CD4-positive, alpha-beta T cell (primary cell): ENCODE data around the gene VWA1. TPM values are rescaled to one million over a fixed set of nuclear protein-coding genes. Genes with fewer than 3 reads are reported as not detected.

Experiments
- ATAC-seq: fragments of 200-7000 bp; cut with Tn5 transposase; one replicate; pipeline ENCODE4 v1.10.0; 2022; ENCODE audit warnings: mild to moderate bottlenecking; ENCODE audit not compliant: poor library complexity
- CTCF ChIA-PET: fragments of 350-600 bp; sonication (Branson Sonifier 250); formaldehyde crosslinking; loops from one replicate; lab custom pipeline; 2021; ENCODE audit warnings: antibody characterized with exemption, inconsistent platforms; lab: Charles Lee
- POLR2A ChIA-PET: fragments of 350-600 bp; sonication (Branson Sonifier 250); formaldehyde crosslinking; loops from one replicate; lab custom pipeline; 2021; ENCODE audit warnings: antibody characterized with exemption, inconsistent platforms; lab: Charles Lee
- DNase-seq, 14 experiments: peaks; one replicate each; pipeline ENCODE4 v3.0.0-alpha.2; 2013 to 2020; ENCODE audit warnings: mixed read lengths in 2 of 14
- H3K27ac ChIP-seq, 2 donors: one replicate each; pipeline versions ENCODE4 v1.5.1 to v1.7.0; 2013; ENCODE audit warnings: low read length in 2 of 2, low read depth in 1 of 2, mild to moderate bottlenecking in 1 of 2
- H3K27me3 ChIP-seq, 2 experiments: 1 replicate in 1 of 2; 2 replicates in 1 of 2; pipeline versions ENCODE4 v1.6.1 to v1.7.0; 2013; ENCODE audit warnings: low read length in 2 of 2, control low read depth in 1 of 2, mild to moderate bottlenecking in 1 of 2, moderate library complexity in 1 of 2; ENCODE audit not compliant: insufficient read depth in 2 of 2, control insufficient read depth in 1 of 2
- H3K36me3 ChIP-seq: one replicate; pipeline ENCODE4 v1.6.1; 2013; ENCODE audit warnings: low read length, control low read depth; ENCODE audit not compliant: insufficient read depth
- H3K4me1 ChIP-seq: one replicate; pipeline ENCODE4 v1.6.1; 2013; ENCODE audit warnings: low read length, control low read depth; ENCODE audit not compliant: insufficient read depth
- H3K4me3 ChIP-seq: one replicate; pipeline ENCODE4 v1.5.1; 2013; ENCODE audit warnings: mild to moderate bottlenecking, low read length, moderate library complexity
- H3K9me3 ChIP-seq, 2 experiments: 1 replicate in 1 of 2; 2 replicates in 1 of 2; pipeline versions ENCODE4 v1.6.1 to v1.7.0; 2013; ENCODE audit warnings: low read length in 2 of 2, mild to moderate bottlenecking in 2 of 2, control low read depth in 1 of 2, moderate library complexity in 1 of 2; ENCODE audit not compliant: control insufficient read depth in 1 of 2, insufficient read depth in 1 of 2
- H3K27ac Mint-ChIP-seq: one replicate; pipeline ENCODE4 v1.8.0; 2020; ENCODE audit warnings: mixed read lengths
- H3K27me3 Mint-ChIP-seq: one replicate; pipeline ENCODE4 v1.8.0; 2021; ENCODE audit warnings: mixed read lengths
- H3K36me3 Mint-ChIP-seq: one replicate; pipeline ENCODE4 v1.8.0; 2021; ENCODE audit warnings: low read depth, mixed read lengths
- H3K4me1 Mint-ChIP-seq: one replicate; pipeline ENCODE4 v1.8.0; 2021; ENCODE audit warnings: low read depth, mixed read lengths
- H3K4me3 Mint-ChIP-seq: one replicate; pipeline ENCODE4 v1.8.0; 2020; ENCODE audit warnings: mild to moderate bottlenecking, mixed read lengths
- H3K9me3 Mint-ChIP-seq: one replicate; pipeline ENCODE4 v1.8.0; 2020; ENCODE audit warnings: mixed read lengths
- CTCF ChIP-seq: fragments of 200-600 bp; IDR thresholded peaks from one replicate; pipeline ENCODE4 v1.8.0; 2022; ENCODE audit warnings: antibody characterized with exemption, mild to moderate bottlenecking
- intact Hi-C, 2 experiments: fragments of 100-400 bp; cut with DNase I in 1 of 2; cut with micrococcal nuclease in 1 of 2; formaldehyde crosslinking; loops; one replicate each; pipeline versions ENCODE4 v1.15.1 to v1.9.0; 2023 to 2025; cut with DNase I, micrococcal nuclease
- total RNA-seq, 174 experiments: library from RNA in 2 of 174; stranded (reverse) in 2 of 174; gene quantifications; one replicate each; pipeline ENCODE4 v1.2.3 and lab custom pipeline; 2021 to 2026

Gene VWA1
- total RNA-seq, 2 experiments from 2014 or later: not detected

- H3K36me3 ChIP-seq: peaks cover 49% of the 10 kb centered on the region
- no peak overlapping the region for H3K27ac Mint-ChIP-seq
- POLR2A ChIA-PET: no interaction called here
- no peak for TF ChIP-seq CTCF
- no peak overlapping the region for H3K27ac ChIP-seq
- intact Hi-C loops: no loop called here
- no peaks in the 10 kb centered on the region for H3K4me1 Mint-ChIP-seq
- no peak overlapping the region for H3K4me3 ChIP-seq
- CTCF ChIA-PET: no interaction called here
- DNase-seq (no peak), ATAC-seq (no peak)
- no peak overlapping the region for H3K4me3 Mint-ChIP-seq
- H3K36me3 Mint-ChIP-seq: peaks cover 68% of the 10 kb centered on the region
- H3K27me3 Mint-ChIP-seq: no peaks in the 10 kb centered on the region
- H3K27me3 ChIP-seq: no peaks in the 10 kb centered on the region
- peaks cover 14 to 36% of the 10 kb centered on the region in 2 experiments for H3K9me3 ChIP-seq
- peaks cover 2% of the 10 kb centered on the region for H3K9me3 Mint-ChIP-seq
- H3K4me1 ChIP-seq: no peaks in the 10 kb centered on the region
Observed at GRCh38 chr1:1490633-1491230, 55.2 kb downstream of the VWA1 start.

DNA sequence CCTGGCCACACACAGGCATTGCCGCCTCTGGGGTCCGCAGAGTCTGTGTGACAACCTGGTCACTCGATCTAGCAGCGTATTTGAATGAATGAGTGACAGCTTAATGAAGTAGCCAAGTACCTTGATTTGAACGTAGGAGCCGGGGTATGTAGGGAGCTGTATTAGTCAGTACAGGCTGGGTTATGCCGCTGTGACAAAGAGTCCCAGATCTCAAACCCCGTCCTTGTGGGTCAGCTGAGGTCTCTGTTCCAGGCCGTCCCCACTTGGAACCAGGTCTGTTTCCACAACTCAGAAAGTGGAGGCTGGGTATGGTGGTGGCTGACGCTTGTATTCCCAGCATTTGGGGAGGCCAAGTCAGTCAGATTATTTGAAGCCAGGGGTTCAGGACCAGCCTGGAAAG, 56.1 kb downstream of the VWA1 start:
- Mint-ChIP-seq H3K4me1 (no peaks in the 10 kb centered on the region), H3K4me3 (no peak overlapping the region), H3K9me3 (peaks cover 2% of the 10 kb centered on the region), H3K27ac (no peak overlapping the region), H3K36me3 (peaks cover 70% of the 10 kb centered on the region), H3K27me3 (no peaks in the 10 kb centered on the region)
- no peaks in the 10 kb centered on the region for H3K4me1 ChIP-seq
- H3K9me3 ChIP-seq: peaks cover 14 to 36% of the 10 kb centered on the region in 2 experiments
- TF ChIP-seq CTCF: no peak
- ATAC-seq: no peak
- no peak for DNase-seq
- ChIA-PET CTCF (interaction anchor here (0.6 kb wide), 1 partner anchor 191 kb away, joined by 4 read pairs; no protein-coding TSS in a partner anchor), POLR2A (no interaction called here)
- peaks cover 48% of the 10 kb centered on the region for H3K36me3 ChIP-seq
- no peaks in the 10 kb centered on the region for H3K27me3 ChIP-seq
- H3K27ac ChIP-seq: no peak overlapping the region
- intact Hi-C loops: no loop called here
- no peak overlapping the region for H3K4me3 ChIP-seq

Other genes starting within 250 kb of the VWA1 start
- 10 to 100 TPM; 14.8 to 17.8 TPM for gene TNFRSF18, start 229.1 kb upstream of the VWA1 start, total RNA-seq
- gene TNFRSF4, start 221.5 kb upstream of the VWA1 start, total RNA-seq: 10 to 100 TPM; 27.6 to 28.6 TPM
- gene SDF4, start 203.7 kb upstream of the VWA1 start, total RNA-seq: 10 to 100 TPM; 66.3 to 71.0 TPM
- gene B3GALT6, start 203.5 kb upstream of the VWA1 start, total RNA-seq: 1 to 10 TPM; 4.9 to 5.1 TPM
- gene C1QTNF12, start 189.0 kb upstream of the VWA1 start, total RNA-seq: 1 to 10 TPM; 3.4 to 4.8 TPM
- gene UBE2J2, start 161.8 kb upstream of the VWA1 start, total RNA-seq: 10 to 100 TPM; 41.4 to 41.5 TPM
- 10 to 100 TPM; 12.0 to 13.3 TPM for gene SCNN1D, start 155.3 kb upstream of the VWA1 start, total RNA-seq
- 10 to 100 TPM; 45.3 to 46.4 TPM for gene ACAP3, start 127.8 kb upstream of the VWA1 start, total RNA-seq
- gene PUSL1, start 127.1 kb upstream of the VWA1 start, total RNA-seq: 10 to 100 TPM; 18.1 to 19.2 TPM
- 100 to 1,000 TPM; 130 to 137 TPM for gene INTS11, start 111.0 kb upstream of the VWA1 start, total RNA-seq
- 10 to 100 TPM; 11.6 to 12.9 TPM for gene CPTP, start 110.9 kb upstream of the VWA1 start, total RNA-seq
- gene TAS1R3, start 104.4 kb upstream of the VWA1 start, total RNA-seq: 1 to 10 TPM; 3.3 to 3.4 TPM
- gene DVL1, start 86.3 kb upstream of the VWA1 start, total RNA-seq: 10 to 100 TPM; 44.9 to 45.5 TPM
- 1 to 10 TPM; 1.6 to 2.9 TPM for gene MXRA8, start 77.1 kb upstream of the VWA1 start, total RNA-seq
- 10 to 100 TPM; 59.2 to 64.6 TPM for gene AURKAIP1, start 60.5 kb upstream of the VWA1 start, total RNA-seq
- 100 to 1,000 TPM; 274 to 281 TPM for gene CCNL2, start 36.4 kb upstream of the VWA1 start, total RNA-seq
- gene MRPL20, start 28.4 kb upstream of the VWA1 start, total RNA-seq: 100 to 1,000 TPM in 1 of 2 experiments, 10 to 100 TPM in 1; 99.9 to 103 TPM
- not detected for gene ANKRD65, start 14.4 kb upstream of the VWA1 start, total RNA-seq
- gene ATAD3C, start 14.0 kb downstream of the VWA1 start, total RNA-seq: under 1 TPM; 0.28 to 0.74 TPM
- gene ATAD3B, start 36.1 kb downstream of the VWA1 start, total RNA-seq: 10 to 100 TPM; 44.3 to 49.1 TPM
- gene ATAD3A, start 76.5 kb downstream of the VWA1 start, total RNA-seq: 10 to 100 TPM; 17.0 to 19.5 TPM
- 1 to 10 TPM in 1 of 2 experiments, under 1 TPM in 1; 0.75 to 1.5 TPM for gene TMEM240, start 104.9 kb downstream of the VWA1 start, total RNA-seq
- gene SSU72, start 139.2 kb downstream of the VWA1 start, total RNA-seq: 100 to 1,000 TPM in 1 of 2 experiments, 10 to 100 TPM in 1; 95.4 to 101 TPM
- 1 to 10 TPM; 1.0 to 1.3 TPM for gene FNDC10, start 164.4 kb downstream of the VWA1 start, total RNA-seq
- gene MIB2, start 179.8 kb downstream of the VWA1 start, total RNA-seq: 10 to 100 TPM; 58.3 to 59.4 TPM
- 1 to 10 TPM; 3.0 to 3.7 TPM for gene MMP23B, start 196.5 kb downstream of the VWA1 start, total RNA-seq
- gene CDK11B, start 223.3 kb downstream of the VWA1 start, total RNA-seq: 10 to 100 TPM; 49.8 to 52.0 TPM